Measurements from ENCODE around the gene LENEP. TPM values are rescaled to one million over a fixed set of nuclear protein-coding genes. Genes with fewer than 3 reads are reported as not detected.

LENEP gene
- total and polyA plus RNA-seq, 11 donors: not detected

DNA sequence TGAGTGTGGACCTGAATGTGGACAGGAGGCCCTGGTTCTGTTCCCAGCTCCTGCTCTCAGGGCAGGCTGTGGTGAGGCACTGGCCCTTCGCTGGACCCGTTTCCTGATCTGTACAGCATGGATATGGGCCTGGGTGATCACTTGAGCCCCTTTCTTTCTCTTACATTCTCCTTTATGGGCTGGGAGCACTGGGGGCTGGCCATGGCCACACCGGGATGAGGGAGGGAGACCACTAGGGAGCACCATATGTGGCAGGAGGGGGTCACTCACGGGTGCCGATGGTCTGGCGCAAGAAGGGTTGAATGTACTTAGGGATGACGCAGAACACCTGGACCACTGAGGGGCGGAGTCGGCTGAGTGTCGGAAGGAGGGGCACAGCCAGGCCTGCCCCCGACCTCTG is 37.5 kb downstream of the LENEP start:
- H3K4me1 ChIP-seq: peaks cover 0 to 10% (median 0%) of the 10 kb centered on the region in 12 donors
- no peaks in the 10 kb centered on the region for H3K9me3 ChIP-seq
- ATAC-seq (no peak), DNase-seq (no peak)
- intact Hi-C loops (cut with DNase I): no loop called here
- H3K27ac ChIP-seq: no peak overlapping the region
- TF ChIP-seq, protein P1, sequence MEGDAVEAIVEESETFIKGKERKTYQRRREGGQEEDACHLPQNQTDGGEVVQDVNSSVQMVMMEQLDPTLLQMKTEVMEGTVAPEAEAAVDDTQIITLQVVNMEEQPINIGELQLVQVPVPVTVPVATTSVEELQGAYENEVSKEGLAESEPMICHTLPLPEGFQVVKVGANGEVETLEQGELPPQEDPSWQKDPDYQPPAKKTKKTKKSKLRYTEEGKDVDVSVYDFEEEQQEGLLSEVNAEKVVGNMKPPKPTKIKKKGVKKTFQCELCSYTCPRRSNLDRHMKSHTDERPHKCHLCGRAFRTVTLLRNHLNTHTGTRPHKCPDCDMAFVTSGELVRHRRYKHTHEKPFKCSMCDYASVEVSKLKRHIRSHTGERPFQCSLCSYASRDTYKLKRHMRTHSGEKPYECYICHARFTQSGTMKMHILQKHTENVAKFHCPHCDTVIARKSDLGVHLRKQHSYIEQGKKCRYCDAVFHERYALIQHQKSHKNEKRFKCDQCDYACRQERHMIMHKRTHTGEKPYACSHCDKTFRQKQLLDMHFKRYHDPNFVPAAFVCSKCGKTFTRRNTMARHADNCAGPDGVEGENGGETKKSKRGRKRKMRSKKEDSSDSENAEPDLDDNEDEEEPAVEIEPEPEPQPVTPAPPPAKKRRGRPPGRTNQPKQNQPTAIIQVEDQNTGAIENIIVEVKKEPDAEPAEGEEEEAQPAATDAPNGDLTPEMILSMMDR (IDR thresholded peaks at IDR 0.05): no peak
- TF ChIP-seq POLR2A (IDR thresholded peaks at IDR 0.05): no peak
- H3K4me3 ChIP-seq: no peak overlapping the region
- 82 to 87% (median 86%) methylated on average over 11 of the region's 11 CpGs for WGBS, 4 donors
- no peaks in the 10 kb centered on the region for H3K27me3 ChIP-seq
- no peaks in the 10 kb centered on the region for H3K36me3 ChIP-seq

DNA sequence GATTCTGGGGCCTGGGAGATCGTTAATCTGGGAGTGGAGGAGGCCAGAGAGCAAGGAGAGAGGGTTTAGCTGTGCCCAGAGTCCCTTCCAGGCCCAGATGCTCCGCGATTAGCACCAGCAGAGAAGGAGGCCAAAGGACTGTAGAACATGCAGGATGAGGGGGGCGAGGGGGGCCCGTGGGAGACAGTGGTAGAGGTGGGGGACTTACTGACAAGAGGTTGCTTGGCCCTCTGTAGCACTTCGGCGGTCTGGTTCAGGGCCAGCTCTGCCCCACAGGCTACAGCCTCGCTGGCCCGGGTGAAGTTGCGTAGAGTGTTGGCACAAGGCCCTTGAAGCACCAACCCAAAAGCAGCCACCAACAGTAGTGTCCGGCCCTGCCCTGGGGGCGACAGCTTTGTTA is 39.5 kb downstream of the LENEP start:
- H3K4me3 ChIP-seq: no peak overlapping the region
- no peaks in the 10 kb centered on the region for H3K9me3 ChIP-seq
- intact Hi-C loops (cut with DNase I): no loop called here
- no peak for TF ChIP-seq POLR2A (IDR thresholded peaks at IDR 0.05)
- TF ChIP-seq, protein P1 (IDR thresholded peaks at IDR 0.05): no peak
- no peak overlapping the region for H3K27ac ChIP-seq
- no peaks in the 10 kb centered on the region for H3K36me3 ChIP-seq
- H3K4me1 ChIP-seq: peaks cover 0 to 22% (median 0%) of the 10 kb centered on the region in 12 donors
- H3K27me3 ChIP-seq: no peaks in the 10 kb centered on the region
- 89 to 95% (median 92%) methylated on average over 12 of the region's 12 CpGs for WGBS, 4 donors
- DNase-seq: no peak
- no peak for ATAC-seq

DNA sequence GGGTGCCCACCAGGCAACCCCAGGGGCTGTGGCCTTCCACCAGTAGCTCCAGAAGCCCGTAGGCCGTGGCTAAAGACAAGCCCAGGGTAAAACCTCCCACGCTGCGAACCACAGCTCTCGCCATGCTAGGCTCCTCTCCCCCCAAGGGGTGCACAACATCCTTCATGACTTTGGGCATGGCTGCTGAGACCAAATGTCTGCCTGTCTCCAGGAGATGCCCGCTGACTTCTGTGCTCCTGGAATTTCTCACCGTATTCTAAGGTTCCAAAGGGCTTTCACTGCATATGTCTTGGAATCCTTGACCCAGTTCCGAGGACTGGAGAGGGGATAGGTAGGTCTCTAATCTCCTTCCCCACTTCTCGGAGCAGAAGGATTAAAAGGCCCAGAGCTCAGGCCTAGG is 40.1 kb downstream of the LENEP start, which contains the start of the genes DCST1 and DCST2:
Gene DCST1 (plus strand): TSS at position 301 of the 400 bp plus-strand sequence. CDS start 213 bp downstream, outside the sequence.
Gene DCST2 (minus strand): TSS at position 258 of the 400 bp plus-strand sequence. CDS start 80 bp downstream, at position 178.
- Histone ChIP-seq H3K4me1 (peaks cover 0 to 24% (median 0%) of the 10 kb centered on the region in 12 donors), H3K9me3 (no peaks in the 10 kb centered on the region), H3K4me3 (no peak within 1 kb of the TSS), H3K27me3 (no peaks in the 10 kb centered on the region), H3K27ac (no peak within 1 kb of the TSS), H3K36me3 (no peaks in the 10 kb centered on the region)
- intact Hi-C loops (cut with DNase I): no loop called here
- no peak for TF ChIP-seq POLR2A (IDR thresholded peaks at IDR 0.05)
- TF ChIP-seq, protein P1 (IDR thresholded peaks at IDR 0.05): no peak
- ATAC-seq (no peak), DNase-seq (no peak)
- WGBS, 4 donors: 95 to 98% (median 96%) methylated on average over 5 to 9 of the region's 9 CpGs

DNA sequence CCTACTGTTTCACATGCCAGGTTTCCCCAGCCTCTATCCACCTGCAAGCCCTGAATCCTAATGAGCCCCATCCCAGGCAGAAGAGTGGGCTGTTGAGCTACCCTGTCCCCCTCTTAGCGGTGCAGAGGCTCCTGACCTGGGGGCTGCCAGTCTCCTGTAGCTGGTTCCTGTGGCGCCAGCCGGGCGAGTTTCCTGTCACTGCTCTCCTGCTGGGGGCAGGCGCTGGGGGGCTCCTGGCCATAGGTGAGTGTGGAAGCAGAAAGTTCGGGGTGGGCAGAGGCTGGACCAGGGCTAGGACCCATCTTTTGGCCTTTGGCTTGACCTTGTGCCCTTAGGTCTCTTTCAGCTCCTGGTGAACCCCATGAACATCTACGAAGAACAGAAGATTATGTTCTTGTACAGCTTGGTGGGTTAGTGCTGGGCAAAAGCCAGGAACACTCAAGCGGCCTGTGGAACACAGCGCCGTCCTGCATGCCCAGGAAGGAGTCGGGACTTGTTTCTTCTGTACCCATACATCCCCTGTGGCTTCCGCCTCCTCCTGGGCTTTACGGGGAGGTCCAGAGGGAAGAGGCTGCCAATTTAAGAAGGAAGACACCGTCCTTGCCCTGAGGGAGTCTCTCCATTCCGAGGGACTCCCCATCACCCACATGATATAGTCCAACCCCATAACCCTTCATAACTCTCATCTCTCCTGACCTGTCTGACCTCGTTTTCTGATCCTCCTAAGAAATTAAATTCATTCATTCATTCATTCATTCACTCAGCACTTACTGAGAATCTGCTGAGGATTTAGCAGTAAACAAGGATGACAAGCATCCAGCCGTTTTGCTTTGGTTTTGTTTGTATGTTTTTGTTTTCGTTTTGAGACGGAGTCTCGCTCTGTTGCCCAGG is 41.2 kb downstream of the LENEP start:
- 87 to 90% (median 89%) methylated on average over 20 of the region's 20 CpGs for WGBS, 4 donors
- no peaks in the 10 kb centered on the region for H3K9me3 ChIP-seq
- DNase-seq (no peak), ATAC-seq (no peak)
- peaks cover 0 to 26% (median 0%) of the 10 kb centered on the region in 12 donors for H3K4me1 ChIP-seq
- no peaks in the 10 kb centered on the region for H3K27me3 ChIP-seq
- no peaks in the 10 kb centered on the region for H3K36me3 ChIP-seq
- intact Hi-C loops (cut with DNase I): no loop called here
- TF ChIP-seq POLR2A (IDR thresholded peaks at IDR 0.05): no peak
- TF ChIP-seq, protein P1 (IDR thresholded peaks at IDR 0.05): no peak
- H3K27ac ChIP-seq: no peak overlapping the region
- no peak overlapping the region for H3K4me3 ChIP-seq

Measured in heart left ventricle (tissue), 16 donors.